ENCODE results near the gene AFM. TPM values are rescaled to one million over a fixed set of nuclear protein-coding genes. Genes with fewer than 3 reads are reported as not detected.

The AFM gene, protein sequence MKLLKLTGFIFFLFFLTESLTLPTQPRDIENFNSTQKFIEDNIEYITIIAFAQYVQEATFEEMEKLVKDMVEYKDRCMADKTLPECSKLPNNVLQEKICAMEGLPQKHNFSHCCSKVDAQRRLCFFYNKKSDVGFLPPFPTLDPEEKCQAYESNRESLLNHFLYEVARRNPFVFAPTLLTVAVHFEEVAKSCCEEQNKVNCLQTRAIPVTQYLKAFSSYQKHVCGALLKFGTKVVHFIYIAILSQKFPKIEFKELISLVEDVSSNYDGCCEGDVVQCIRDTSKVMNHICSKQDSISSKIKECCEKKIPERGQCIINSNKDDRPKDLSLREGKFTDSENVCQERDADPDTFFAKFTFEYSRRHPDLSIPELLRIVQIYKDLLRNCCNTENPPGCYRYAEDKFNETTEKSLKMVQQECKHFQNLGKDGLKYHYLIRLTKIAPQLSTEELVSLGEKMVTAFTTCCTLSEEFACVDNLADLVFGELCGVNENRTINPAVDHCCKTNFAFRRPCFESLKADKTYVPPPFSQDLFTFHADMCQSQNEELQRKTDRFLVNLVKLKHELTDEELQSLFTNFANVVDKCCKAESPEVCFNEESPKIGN
- total RNA-seq: not detected

DNA sequence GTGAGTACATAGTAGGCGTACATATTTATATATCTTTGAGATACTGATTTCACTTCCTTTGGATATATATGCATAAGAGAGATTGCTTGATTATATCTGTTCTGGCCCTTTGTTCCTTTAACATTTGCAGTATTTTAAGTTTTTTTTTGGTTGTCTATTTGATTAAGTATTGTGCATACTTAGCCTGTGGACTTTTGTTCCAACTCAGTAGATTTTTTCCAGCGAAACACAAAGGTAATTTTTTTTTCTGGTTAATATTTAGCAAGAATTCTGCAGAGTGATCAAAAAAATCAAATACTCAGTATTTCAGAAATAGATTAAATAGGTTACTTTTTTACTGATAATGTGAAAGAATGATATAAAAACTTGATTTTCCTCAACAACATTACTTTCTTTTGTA is at the start of gene AFM:
TSS of gene AFM (plus strand) at position 388 of the 400 bp plus-strand sequence. CDS start 31 bp downstream, outside the sequence.
- no peak within 1 kb of the TSS for H3K27ac Mint-ChIP-seq
- no peak for DNase-seq
- no peaks in the 10 kb centered on the region for H3K9me3 Mint-ChIP-seq
- H3K36me3 Mint-ChIP-seq (ENCODE audit: low read depth): no peaks in the 10 kb centered on the region
- H3K4me1 Mint-ChIP-seq: no peaks in the 10 kb centered on the region
- no peak within 1 kb of the TSS for H3K4me3 Mint-ChIP-seq
- H3K27me3 Mint-ChIP-seq: no peaks in the 10 kb centered on the region
- CTCF ChIA-PET: interaction anchor here (0.6 kb wide), 1 partner anchor 49 kb away, joined by 4 read pairs; no protein-coding TSS in a partner anchor
- POLR2A ChIA-PET: no interaction called here

DNA sequence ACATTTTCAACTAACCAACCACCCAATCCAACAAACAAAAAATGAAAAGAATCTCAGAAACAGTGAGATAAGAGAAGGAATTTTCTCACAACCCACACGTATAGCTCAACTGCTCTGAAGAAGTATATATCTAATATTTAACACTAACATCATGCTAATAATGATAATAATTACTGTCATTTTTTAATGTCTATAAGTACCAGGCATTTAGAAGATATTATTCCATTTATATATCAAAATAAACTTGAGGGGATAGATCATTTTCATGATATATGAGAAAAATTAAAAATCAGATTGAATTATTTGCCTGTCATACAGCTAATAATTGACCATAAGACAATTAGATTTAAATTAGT is 49.8 kb upstream of the AFM start:
- peaks cover 2% of the 10 kb centered on the region for H3K27me3 Mint-ChIP-seq
- H3K9me3 Mint-ChIP-seq: no peaks in the 10 kb centered on the region
- POLR2A ChIA-PET: no interaction called here
- H3K4me1 Mint-ChIP-seq: no peaks in the 10 kb centered on the region
- no peak overlapping the region for H3K27ac Mint-ChIP-seq
- H3K36me3 Mint-ChIP-seq (ENCODE audit: low read depth): no peaks in the 10 kb centered on the region
- CTCF ChIA-PET: no interaction called here
- no peak for DNase-seq
- no peak overlapping the region for H3K4me3 Mint-ChIP-seq

DNA sequence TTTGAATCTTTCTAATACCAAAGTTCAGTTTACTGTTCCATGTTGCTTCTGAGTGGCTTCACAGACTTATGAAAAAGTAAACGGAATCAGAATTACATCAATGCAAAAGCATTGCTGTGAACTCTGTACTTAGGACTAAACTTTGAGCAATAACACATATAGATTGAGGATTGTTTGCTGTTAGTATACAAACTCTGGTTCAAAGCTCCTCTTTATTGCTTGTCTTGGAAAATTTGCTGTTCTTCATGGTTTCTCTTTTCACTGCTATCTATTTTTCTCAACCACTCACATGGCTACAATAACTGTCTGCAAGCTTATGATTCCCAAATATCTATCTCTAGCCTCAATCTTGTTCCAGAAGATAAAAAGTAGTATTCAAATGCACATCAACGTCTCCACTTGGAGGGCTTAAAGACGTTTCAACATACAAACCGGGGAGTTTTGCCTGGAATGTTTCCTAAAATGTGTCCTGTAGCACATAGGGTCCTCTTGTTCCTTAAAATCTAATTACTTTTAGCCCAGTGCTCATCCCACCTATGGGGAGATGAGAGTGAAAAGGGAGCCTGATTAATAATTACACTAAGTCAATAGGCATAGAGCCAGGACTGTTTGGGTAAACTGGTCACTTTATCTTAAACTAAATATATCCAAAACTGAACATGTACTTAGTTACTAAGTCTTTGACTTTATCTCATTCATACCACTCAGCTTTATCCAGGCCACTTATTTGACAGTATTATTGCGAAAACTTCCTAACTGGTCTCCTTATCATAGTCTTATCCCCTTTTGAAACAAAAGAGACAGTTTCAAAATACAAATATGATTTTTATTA is 49.2 kb upstream of the AFM start:
- CTCF ChIA-PET: interaction anchor here (1.4 kb wide), 1 partner anchor 158 kb away, joined by 3 read pairs; no protein-coding TSS in a partner anchor
- H3K27me3 Mint-ChIP-seq: peaks cover 6% of the 10 kb centered on the region
- H3K4me3 Mint-ChIP-seq: no peak overlapping the region
- H3K27ac Mint-ChIP-seq: no peak overlapping the region
- H3K36me3 Mint-ChIP-seq (ENCODE audit: low read depth): no peaks in the 10 kb centered on the region
- H3K9me3 Mint-ChIP-seq: no peaks in the 10 kb centered on the region
- POLR2A ChIA-PET: no interaction called here
- H3K4me1 Mint-ChIP-seq: no peaks in the 10 kb centered on the region
- no peak for DNase-seq

DNA sequence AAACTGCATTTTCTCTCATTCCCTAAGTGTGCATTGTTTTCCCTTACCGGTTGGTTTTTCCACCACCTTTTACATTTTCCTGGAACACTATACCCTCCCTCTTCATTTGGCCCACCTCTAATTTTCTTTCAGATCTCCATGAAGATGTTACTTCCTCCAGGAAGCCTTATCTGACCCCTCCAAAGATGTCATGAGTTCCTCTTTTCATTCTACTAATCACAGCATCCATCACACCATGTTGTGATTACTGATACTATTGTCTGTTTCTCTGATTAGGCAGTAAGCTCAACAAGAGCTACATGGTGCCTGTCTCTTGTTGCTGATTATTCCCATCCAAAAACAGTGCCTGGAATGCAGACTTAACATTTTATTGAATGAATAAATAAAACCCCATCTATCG is 48.4 kb upstream of the AFM start:
- no peak overlapping the region for H3K4me3 Mint-ChIP-seq
- H3K36me3 Mint-ChIP-seq (ENCODE audit: low read depth): no peaks in the 10 kb centered on the region
- POLR2A ChIA-PET: no interaction called here
- CTCF ChIA-PET: interaction anchor here (1.4 kb wide), 1 partner anchor 159 kb away, joined by 3 read pairs; no protein-coding TSS in a partner anchor
- DNase-seq: no peak
- H3K27me3 Mint-ChIP-seq: peaks cover 9% of the 10 kb centered on the region
- H3K27ac Mint-ChIP-seq: no peak overlapping the region
- H3K9me3 Mint-ChIP-seq: no peaks in the 10 kb centered on the region
- H3K4me1 Mint-ChIP-seq: no peaks in the 10 kb centered on the region

DNA sequence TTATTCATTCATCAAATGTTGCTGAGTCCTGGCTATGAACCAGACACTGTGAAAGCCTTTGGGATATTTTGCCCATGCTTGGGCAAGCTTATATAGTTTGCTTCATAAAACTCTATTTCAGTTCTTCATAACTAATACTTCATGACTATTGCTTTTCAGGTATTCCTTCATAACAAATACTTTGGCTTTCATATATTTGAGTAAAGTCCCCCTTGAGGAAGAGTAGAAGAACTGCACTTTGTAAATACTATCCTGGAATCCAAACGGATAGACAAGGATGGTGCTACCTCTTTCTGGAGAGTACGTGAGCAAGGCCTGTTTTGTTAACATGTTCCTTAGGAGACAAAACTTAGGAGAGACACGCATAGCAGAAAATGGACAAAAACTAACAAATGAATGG is 47.2 kb upstream of the AFM start:
- Mint-ChIP-seq H3K27ac (no peak overlapping the region), H3K4me1 (no peaks in the 10 kb centered on the region), H3K36me3 (ENCODE audit: low read depth) (no peaks in the 10 kb centered on the region), H3K27me3 (peaks cover 8% of the 10 kb centered on the region), H3K4me3 (no peak overlapping the region), H3K9me3 (no peaks in the 10 kb centered on the region)
- DNase-seq: no peak
- POLR2A ChIA-PET: no interaction called here
- CTCF ChIA-PET: no interaction called here

DNA sequence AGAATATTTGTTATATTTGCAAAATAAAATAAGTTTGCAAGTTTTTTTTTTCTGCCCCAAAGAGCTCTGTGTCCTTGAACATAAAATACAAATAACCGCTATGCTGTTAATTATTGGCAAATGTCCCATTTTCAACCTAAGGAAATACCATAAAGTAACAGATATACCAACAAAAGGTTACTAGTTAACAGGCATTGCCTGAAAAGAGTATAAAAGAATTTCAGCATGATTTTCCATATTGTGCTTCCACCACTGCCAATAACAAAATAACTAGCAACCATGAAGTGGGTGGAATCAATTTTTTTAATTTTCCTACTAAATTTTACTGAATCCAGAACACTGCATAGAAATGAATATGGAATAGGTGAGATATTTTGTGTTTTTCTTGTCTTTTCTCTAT is 45.6 kb upstream of the AFM start, which contains the start of gene AFP:
TSS of gene AFP (plus strand) at position 238 of the 400 bp plus-strand sequence. CDS start at position 280, 42 bp downstream.
- CTCF ChIA-PET: no interaction called here
- no peak within 1 kb of the TSS for H3K27ac Mint-ChIP-seq
- POLR2A ChIA-PET: no interaction called here
- peaks cover 8% of the 10 kb centered on the region for H3K27me3 Mint-ChIP-seq
- H3K36me3 Mint-ChIP-seq (ENCODE audit: low read depth): no peaks in the 10 kb centered on the region
- H3K4me1 Mint-ChIP-seq: no peaks in the 10 kb centered on the region
- DNase-seq: no peak
- no peaks in the 10 kb centered on the region for H3K9me3 Mint-ChIP-seq
- no peak within 1 kb of the TSS for H3K4me3 Mint-ChIP-seq

DNA sequence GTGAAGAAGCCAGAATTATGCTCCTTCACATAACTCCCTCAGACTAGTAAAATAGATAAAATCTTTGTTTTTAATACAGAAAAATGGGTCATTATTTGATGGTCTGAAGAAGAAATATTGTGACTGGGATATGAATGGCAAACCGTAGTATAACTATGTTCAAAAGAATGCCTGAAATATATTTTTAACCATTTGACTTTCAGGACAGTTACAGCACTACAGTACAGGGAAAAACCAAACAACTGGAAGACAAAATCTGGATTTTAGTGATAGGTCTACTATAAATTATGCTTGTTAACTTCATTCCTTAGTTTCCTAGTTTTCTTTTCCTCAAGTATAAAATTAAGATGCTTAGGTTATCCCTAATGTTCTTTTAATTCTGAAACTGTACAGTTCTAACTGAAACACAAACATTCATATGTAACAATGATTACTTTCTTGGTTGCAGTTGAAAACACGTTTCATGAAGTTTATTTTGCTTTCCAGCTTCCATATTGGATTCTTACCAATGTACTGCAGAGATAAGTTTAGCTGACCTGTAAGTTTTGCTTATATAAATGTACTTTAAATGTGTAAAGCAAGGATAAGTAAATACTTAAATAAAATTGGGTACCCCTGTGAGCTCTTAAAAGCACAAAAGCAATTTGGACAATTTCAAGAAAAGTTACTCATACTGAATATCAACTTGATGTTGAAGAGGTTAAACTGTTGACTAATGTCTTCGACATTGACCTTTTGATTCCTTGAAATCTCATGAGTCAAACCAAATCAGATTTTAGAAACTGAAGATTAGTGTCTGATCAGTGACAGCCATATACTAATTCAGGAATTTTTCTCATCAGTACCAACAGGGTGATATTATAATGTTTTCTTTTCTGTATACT is 44.6 kb upstream of the AFM start:
- Mint-ChIP-seq H3K4me1 (no peaks in the 10 kb centered on the region), H3K36me3 (ENCODE audit: low read depth) (no peaks in the 10 kb centered on the region), H3K9me3 (no peaks in the 10 kb centered on the region), H3K27me3 (peaks cover 8% of the 10 kb centered on the region), H3K27ac (no peak overlapping the region), H3K4me3 (no peak overlapping the region)
- POLR2A ChIA-PET: no interaction called here
- no peak for DNase-seq
- CTCF ChIA-PET: no interaction called here

DNA sequence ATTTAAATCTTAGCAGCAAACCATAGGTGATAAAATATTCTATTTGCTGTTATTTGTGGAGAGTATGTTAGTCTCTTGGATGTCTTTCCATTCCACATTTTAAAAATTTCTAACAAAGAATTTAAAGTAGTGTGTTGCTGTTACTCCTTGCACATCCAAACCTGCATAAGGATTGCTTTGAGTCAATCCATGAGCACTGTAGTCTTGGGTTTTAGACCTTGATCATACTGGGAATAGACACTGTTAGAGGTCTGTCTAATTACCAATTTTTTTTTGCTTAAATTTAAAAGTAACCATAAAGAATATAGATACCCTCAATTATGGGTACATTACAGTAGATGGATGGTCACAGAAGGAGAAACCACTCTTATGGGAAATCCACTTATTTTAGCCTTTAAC is 44.0 kb upstream of the AFM start:
- Mint-ChIP-seq H3K4me3 (no peak overlapping the region), H3K9me3 (no peaks in the 10 kb centered on the region)
- CTCF ChIA-PET: no interaction called here

DNA sequence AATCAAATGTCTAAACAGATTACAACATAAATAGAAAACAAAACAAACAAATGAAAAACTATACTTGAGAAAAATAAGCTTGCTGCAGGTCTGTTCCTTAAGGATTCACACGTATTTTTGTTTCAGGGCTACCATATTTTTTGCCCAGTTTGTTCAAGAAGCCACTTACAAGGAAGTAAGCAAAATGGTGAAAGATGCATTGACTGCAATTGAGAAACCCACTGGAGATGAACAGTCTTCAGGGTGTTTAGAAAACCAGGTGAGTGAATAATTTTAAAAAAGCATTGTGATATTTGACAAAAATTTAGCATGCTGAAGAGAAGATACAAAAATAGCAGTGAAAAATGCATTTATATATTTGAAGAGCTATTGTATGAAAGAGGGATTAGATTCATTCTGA is 43.5 kb upstream of the AFM start:
- H3K36me3 Mint-ChIP-seq (ENCODE audit: low read depth): no peaks in the 10 kb centered on the region
- no peak for DNase-seq
- ChIA-PET POLR2A (no interaction called here), CTCF (no interaction called here)
- H3K27me3 Mint-ChIP-seq: peaks cover 11% of the 10 kb centered on the region
- no peak overlapping the region for H3K4me3 Mint-ChIP-seq
- no peak overlapping the region for H3K27ac Mint-ChIP-seq
- no peaks in the 10 kb centered on the region for H3K9me3 Mint-ChIP-seq
- H3K4me1 Mint-ChIP-seq: no peaks in the 10 kb centered on the region

More for the DNA sequence above, 44.0 kb upstream of the AFM start:
- no peaks in the 10 kb centered on the region for H3K36me3 Mint-ChIP-seq (ENCODE audit: low read depth)
- no peak for DNase-seq
- peaks cover 10% of the 10 kb centered on the region for H3K27me3 Mint-ChIP-seq
- no peak overlapping the region for H3K27ac Mint-ChIP-seq
- POLR2A ChIA-PET: no interaction called here
- H3K4me1 Mint-ChIP-seq: no peaks in the 10 kb centered on the region

DNA sequence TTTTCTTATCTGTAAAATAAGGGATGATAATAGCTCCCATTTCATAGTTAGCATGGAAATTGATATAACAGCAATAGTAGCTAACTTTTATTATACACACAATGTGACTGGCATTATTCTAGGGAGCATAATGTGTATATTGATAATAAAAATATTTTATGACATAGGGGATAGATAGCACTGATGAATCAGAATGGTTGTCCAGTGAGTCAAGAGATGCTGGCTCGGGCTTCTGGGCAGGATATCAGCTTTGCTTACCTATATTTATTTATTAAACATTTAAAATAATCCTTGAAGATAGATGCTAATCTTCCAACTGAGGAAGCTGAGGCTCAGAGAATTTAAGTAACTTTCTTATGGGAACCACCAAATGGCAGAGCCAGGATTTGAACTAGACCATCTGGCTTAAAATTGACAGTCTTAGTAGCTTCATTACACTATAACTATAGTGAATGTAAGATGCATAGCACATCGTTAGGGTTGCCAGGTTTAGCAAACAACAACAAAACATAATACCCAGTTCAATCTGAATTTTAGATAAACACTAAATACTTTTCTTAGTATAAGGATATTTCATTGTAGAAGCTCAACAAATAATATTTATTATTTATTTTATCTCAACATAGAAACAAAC is 42.8 kb upstream of the AFM start:
- ChIA-PET CTCF (no interaction called here), POLR2A (no interaction called here)
- Mint-ChIP-seq H3K27me3 (peaks cover 11% of the 10 kb centered on the region), H3K9me3 (no peaks in the 10 kb centered on the region), H3K4me1 (no peaks in the 10 kb centered on the region), H3K27ac (no peak overlapping the region), H3K4me3 (no peak overlapping the region), H3K36me3 (ENCODE audit: low read depth) (no peaks in the 10 kb centered on the region)
- DNase-seq: no peak

DNA sequence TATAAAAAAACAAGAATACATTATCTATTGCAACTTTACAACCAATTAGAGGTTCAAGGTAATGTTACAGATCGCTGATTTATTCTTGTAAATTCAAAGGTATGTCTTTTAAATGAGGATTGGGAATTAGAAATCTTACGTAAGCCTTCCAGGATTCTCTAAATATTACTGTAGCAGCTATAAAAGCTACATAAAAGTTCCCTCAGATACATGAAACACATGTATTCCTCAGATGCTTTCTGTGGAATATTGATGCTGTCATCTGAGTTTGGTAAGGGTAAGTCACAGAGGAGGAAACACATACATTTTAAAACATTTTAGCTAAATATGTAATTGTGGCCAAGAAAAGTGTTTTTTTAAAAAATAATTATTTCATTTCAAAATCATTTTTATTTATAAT is 42.1 kb upstream of the AFM start:
- no peak for DNase-seq
- no peaks in the 10 kb centered on the region for H3K9me3 Mint-ChIP-seq
- H3K36me3 Mint-ChIP-seq (ENCODE audit: low read depth): no peaks in the 10 kb centered on the region
- no peaks in the 10 kb centered on the region for H3K4me1 Mint-ChIP-seq
- no peak overlapping the region for H3K4me3 Mint-ChIP-seq
- peaks cover 11% of the 10 kb centered on the region for H3K27me3 Mint-ChIP-seq
- H3K27ac Mint-ChIP-seq: no peak overlapping the region
- POLR2A ChIA-PET: no interaction called here
- CTCF ChIA-PET: no interaction called here

DNA sequence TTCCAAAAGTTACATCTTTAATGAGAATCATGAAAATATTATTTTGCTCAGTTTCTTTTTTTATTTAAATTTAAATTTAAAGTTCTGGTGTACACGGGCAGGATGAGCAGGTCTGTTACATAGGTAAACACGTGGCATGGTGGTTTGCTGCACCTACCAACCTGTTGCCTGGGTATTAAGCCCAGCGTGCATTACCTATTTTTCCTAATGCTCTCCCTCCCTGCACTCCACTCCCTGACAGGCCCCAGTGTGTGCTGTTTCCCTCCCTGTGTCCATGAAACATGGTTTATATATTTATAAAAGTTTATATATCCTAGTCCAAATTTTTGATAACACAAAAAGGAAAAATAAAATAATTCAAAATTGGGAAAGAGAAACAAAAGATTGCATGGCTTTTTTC is 41.6 kb upstream of the AFM start:
- CTCF ChIA-PET: no interaction called here
- H3K4me1 Mint-ChIP-seq: no peaks in the 10 kb centered on the region

More for the DNA sequence above, 41.6 kb upstream of the AFM start:
- POLR2A ChIA-PET: no interaction called here
- Mint-ChIP-seq H3K9me3 (no peaks in the 10 kb centered on the region), H3K36me3 (ENCODE audit: low read depth) (no peaks in the 10 kb centered on the region), H3K27ac (no peak overlapping the region), H3K4me3 (no peak overlapping the region), H3K27me3 (peaks cover 11% of the 10 kb centered on the region)
- no peak for DNase-seq

Measured in activated CD4-positive, alpha-beta T cell treated with anti-CD3 and anti-CD28 coated beads, Interleukin-2, amount 10 ng/mL, durations not matched to agents 7 days and 5 days (primary cell).